IMR-90 (cell line): ENCODE data around the gene PGLYRP2. TPM values are rescaled to one million over a fixed set of nuclear protein-coding genes. Genes with fewer than 3 reads are reported as not detected.

Experiments used
- ATAC-seq: fragments of 200-7000 bp; cut with Tn5 transposase; 2 replicates; pipeline ENCODE4 v1.9.1; 2020; ENCODE audit warnings: low read depth, mild to moderate bottlenecking, moderate library complexity
- BruUV-seq: library from RNA; stranded (reverse); fragments of 400-500 nt; replicated peaks from 2 replicates; lab custom pipeline; 2021; lab: Mats Ljungman, UMichigan
- CTCF ChIA-PET: fragments of 300-600 bp; formaldehyde crosslinking; extraction: SDS; loops from one replicate; lab custom pipeline; 2021; ENCODE audit warnings: antibody characterized with exemption; lab: Yijun Ruan, JAX
- POLR2A ChIA-PET: fragments of 300-600 bp; sonication (Branson Sonifier 250); formaldehyde crosslinking; loops from one replicate; lab custom pipeline; 2022; ENCODE audit warnings: antibody characterized with exemption; ENCODE audit not compliant: unreplicated experiment; lab: Charles Lee
- DNase-seq: peaks from one replicate; pipeline ENCODE4 v3.0.0; 2013
- H2AFZ ChIP-seq: replicated peaks from 2 replicates; pipeline ENCODE3; 2013; ENCODE audit warnings: low read length, mild to moderate bottlenecking; ENCODE audit not compliant: poor library complexity
- H2AK5ac ChIP-seq: 2 replicates; pipeline ENCODE4 v1.6.1; 2013; ENCODE audit warnings: low read depth, low read length, inconsistent platforms
- H2AK9ac ChIP-seq: replicated peaks from 2 replicates; pipeline ENCODE3; 2013; ENCODE audit warnings: mild to moderate bottlenecking, low read depth, low read length, moderate library complexity; ENCODE audit not compliant: poor library complexity
- H2BK120ac ChIP-seq: 2 replicates; pipeline ENCODE4 v1.6.1; 2013; ENCODE audit warnings: low read depth, low read length, inconsistent platforms
- H2BK15ac ChIP-seq: 3 replicates; pipeline ENCODE4 v1.6.1; 2013; ENCODE audit warnings: low read depth, low read length, inconsistent platforms
- H2BK20ac ChIP-seq: 2 replicates; pipeline ENCODE4 v1.6.1; 2013; ENCODE audit warnings: low read depth, mild to moderate bottlenecking, inconsistent platforms, low read length, moderate library complexity
- H2BK5ac ChIP-seq: 2 replicates; pipeline ENCODE4 v1.6.1; 2013; ENCODE audit warnings: mild to moderate bottlenecking, low read depth, low read length, inconsistent platforms; ENCODE audit not compliant: poor library complexity, severe bottlenecking
- H3K14ac ChIP-seq: replicated peaks from 2 replicates; pipeline ENCODE4 v1.6.1; 2013; ENCODE audit warnings: low read depth, low read length, inconsistent platforms
- H3K18ac ChIP-seq: 2 replicates; pipeline ENCODE4 v1.6.1; 2013; ENCODE audit warnings: low read depth, low read length, control low read depth
- H3K23ac ChIP-seq: 2 replicates; pipeline ENCODE4 v1.6.1; 2013; ENCODE audit warnings: low read depth, low read length, inconsistent platforms
- H3K27ac ChIP-seq: 2 replicates; pipeline ENCODE4 v1.5.1; 2013; ENCODE audit warnings: mild to moderate bottlenecking, control low read depth, low read length; ENCODE audit not compliant: insufficient read depth
- H3K27me3 ChIP-seq: 2 replicates; pipeline ENCODE4 v1.6.1; 2013; ENCODE audit warnings: low read length; ENCODE audit not compliant: control insufficient read depth, insufficient read depth
- H3K36me3 ChIP-seq: 2 replicates; pipeline ENCODE4 v1.6.1; 2013; ENCODE audit warnings: low read length, mixed read lengths; ENCODE audit not compliant: control insufficient read depth, insufficient read depth
- H3K4ac ChIP-seq: 2 replicates; pipeline ENCODE4 v1.6.1; 2013; ENCODE audit warnings: low read depth, low read length, inconsistent platforms
- H3K4me1 ChIP-seq: 2 replicates; pipeline ENCODE4 v1.6.1; 2013; ENCODE audit warnings: low read length, mixed read lengths; ENCODE audit not compliant: control insufficient read depth, insufficient read depth
- H3K4me2 ChIP-seq: 2 replicates; pipeline ENCODE4 v1.6.1; 2013; ENCODE audit warnings: low read depth, mild to moderate bottlenecking, control low read depth, low read length, moderate library complexity
- H3K4me3 ChIP-seq: 2 replicates; pipeline ENCODE4 v1.5.1; 2013; ENCODE audit warnings: low read depth, mild to moderate bottlenecking, control low read depth, low read length, moderate library complexity; ENCODE audit not compliant: insufficient read depth
- H3K56ac ChIP-seq: 2 replicates; pipeline ENCODE4 v1.6.1; 2013; ENCODE audit warnings: low read length, inconsistent platforms; ENCODE audit not compliant: insufficient read depth; ENCODE audit errors: extremely low read depth
- H3K79me1 ChIP-seq, 2 experiments: 2 replicates each; pipeline ENCODE4 v1.6.1; 2013; ENCODE audit warnings: low read length in 2 of 2, inconsistent platforms in 1 of 2, low read depth in 1 of 2
- H3K9ac ChIP-seq: 2 replicates; pipeline ENCODE4 v1.6.1; 2013; ENCODE audit warnings: low read depth, low read length, control low read depth
- H3K9me1 ChIP-seq: 2 replicates; pipeline ENCODE4 v1.6.1; 2013; ENCODE audit warnings: low read length, inconsistent platforms; ENCODE audit not compliant: insufficient read depth
- H3K9me3 ChIP-seq: 2 replicates; pipeline ENCODE4 v1.6.1; 2013; ENCODE audit warnings: low read length; ENCODE audit not compliant: control insufficient read depth, insufficient read depth
- H4K20me1 ChIP-seq: 2 replicates; pipeline ENCODE4 v1.6.1; 2013; ENCODE audit warnings: low read length, inconsistent platforms; ENCODE audit not compliant: insufficient read depth
- H4K5ac ChIP-seq: 2 replicates; pipeline ENCODE4 v1.6.1; 2013; ENCODE audit warnings: mild to moderate bottlenecking, low read depth, low read length, control low read depth
- H4K8ac ChIP-seq, 2 experiments: 2 replicates each; pipeline ENCODE4 v1.6.1; 2013; ENCODE audit warnings: low read depth in 2 of 2, low read length in 2 of 2, control low read depth in 1 of 2, inconsistent platforms in 1 of 2
- H4K91ac ChIP-seq: 2 replicates; pipeline ENCODE4 v1.6.1; 2013; ENCODE audit warnings: low read depth, low read length, inconsistent platforms; ENCODE audit not compliant: insufficient read depth
- ELK1 ChIP-seq: fragments of 150-350 bp; IDR thresholded peaks from 2 replicates; pipeline ENCODE4 v1.6.1; 2016; ENCODE audit warnings: low read depth, mild to moderate bottlenecking, low read length, moderate library complexity, borderline replicate concordance
- NFE2L2 ChIP-seq: fragments of 150-350 bp; IDR thresholded peaks from 2 replicates; pipeline ENCODE4 v1.6.1; 2016; ENCODE audit warnings: low read depth, mild to moderate bottlenecking, low read length
- WGBS, 2 experiments: methylation state at CpG; one replicate each; pipeline versions ENCODE4 v1.1.5 to v1.1.7; 2013; ENCODE audit warnings: missing lambda C conversion rate in 2 of 2; ENCODE audit not compliant: insufficient read length in 1 of 2; ENCODE audit errors: extremely low coverage in 2 of 2; 5-methylcytosine and 5-hydroxymethylcytosine counted together
- dilution Hi-C: fragments of 300-500 bp; cut with HindIII; formaldehyde crosslinking; loops from one replicate; pipeline ENCODE4 v1.14.3; 2018; ENCODE audit warnings: low sequenced_read_pairs; ENCODE audit not compliant: unreplicated experiment
- in situ Hi-C: fragments of 300-500 bp; cut with MboI; formaldehyde crosslinking; loops from 3 replicates; pipeline ENCODE4 v1.14.3; 2019; ENCODE audit warnings: low sequenced_read_pairs, inconsistent platforms, mixed read lengths
- intact Hi-C: fragments of 100-400 bp; cut with micrococcal nuclease; formaldehyde crosslinking; loops from 2 replicates; pipeline ENCODE4 v1.10.0; 2022
- polyA plus RNA-seq, 3 experiments: library from polyadenylated mRNA; depleted of rRNA; stranded (reverse); fragments of >200 nt; gene quantifications; 2 replicates each; pipeline ENCODE4 v1.2.3, GENCODE V29; 2012; ENCODE audit warnings: low replicate concordance in 1 of 3
- total RNA-seq: library from RNA; depleted of rRNA; stranded (reverse); fragments of >200 nt; gene quantifications from 2 replicates; pipeline ENCODE4 v1.2.3, GENCODE V29; 2012
- TF ChIP-seq, protein P1 (sequence below): conservative IDR thresholded peaks from 2 replicates; pipeline ENCODE4 v1.5.1; 2012; ENCODE audit warnings: mild to moderate bottlenecking, low read depth, low read length, improper control_type of control experiment

PGLYRP2 gene
- total and polyA plus RNA-seq, 2 of the 4 experiments (the other 2 are of a cell fraction): not detected

DNA sequence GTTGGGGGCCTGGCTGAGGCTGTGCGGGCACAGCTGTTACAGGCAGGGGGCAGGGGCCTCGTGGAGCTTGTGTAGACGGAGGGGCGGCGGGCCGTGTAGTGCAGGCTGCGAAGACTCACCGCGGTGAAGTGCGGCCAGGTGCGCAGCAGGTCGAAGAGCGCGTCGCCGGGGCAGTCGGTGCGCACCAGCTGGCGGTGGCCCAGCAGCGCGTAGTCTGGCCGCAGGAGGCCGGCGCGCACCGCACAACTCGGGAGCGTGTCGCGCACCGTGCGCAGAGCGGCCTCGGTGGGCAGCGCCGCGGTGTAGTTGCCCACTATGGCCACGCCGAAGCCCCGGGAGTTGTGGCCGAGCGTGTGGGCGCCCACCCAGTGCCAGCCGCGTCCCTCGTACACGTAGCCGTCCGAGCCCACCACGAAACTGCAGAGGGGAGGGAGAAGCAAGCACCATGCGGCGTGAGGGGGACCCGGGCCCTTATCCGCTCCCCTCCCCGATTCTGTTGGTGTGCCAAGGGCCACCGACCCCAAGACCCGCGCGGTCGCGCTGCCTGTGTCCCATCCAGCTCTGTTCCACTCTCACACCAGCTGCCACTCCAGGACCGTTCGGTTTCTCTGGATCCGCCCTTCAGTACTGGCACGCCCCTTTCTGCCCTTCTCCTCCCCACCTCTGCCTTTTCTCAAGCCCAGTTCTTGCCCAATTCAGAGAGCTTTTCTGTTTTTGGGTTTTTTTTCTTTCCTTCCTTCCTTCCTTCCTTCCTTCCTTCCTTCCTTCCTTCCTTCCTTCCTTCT lies 9.6 kb downstream of the PGLYRP2 start:
- peak; percentile 44; the same call in 1 of the 2 replicates for ATAC-seq
- H2BK120ac ChIP-seq: no peak overlapping the region
- in situ Hi-C loops: loop anchor here (5.0 kb wide), 1 partner anchor 83 kb away; no protein-coding TSS in a partner anchor
- peak overlapping the region; percentile 63 for H2AFZ ChIP-seq
- peaks cover 18% of the 10 kb centered on the region for H3K27me3 ChIP-seq
- TF ChIP-seq NFE2L2 (no peak), ELK1 (no peak)
- TF ChIP-seq, protein P1, sequence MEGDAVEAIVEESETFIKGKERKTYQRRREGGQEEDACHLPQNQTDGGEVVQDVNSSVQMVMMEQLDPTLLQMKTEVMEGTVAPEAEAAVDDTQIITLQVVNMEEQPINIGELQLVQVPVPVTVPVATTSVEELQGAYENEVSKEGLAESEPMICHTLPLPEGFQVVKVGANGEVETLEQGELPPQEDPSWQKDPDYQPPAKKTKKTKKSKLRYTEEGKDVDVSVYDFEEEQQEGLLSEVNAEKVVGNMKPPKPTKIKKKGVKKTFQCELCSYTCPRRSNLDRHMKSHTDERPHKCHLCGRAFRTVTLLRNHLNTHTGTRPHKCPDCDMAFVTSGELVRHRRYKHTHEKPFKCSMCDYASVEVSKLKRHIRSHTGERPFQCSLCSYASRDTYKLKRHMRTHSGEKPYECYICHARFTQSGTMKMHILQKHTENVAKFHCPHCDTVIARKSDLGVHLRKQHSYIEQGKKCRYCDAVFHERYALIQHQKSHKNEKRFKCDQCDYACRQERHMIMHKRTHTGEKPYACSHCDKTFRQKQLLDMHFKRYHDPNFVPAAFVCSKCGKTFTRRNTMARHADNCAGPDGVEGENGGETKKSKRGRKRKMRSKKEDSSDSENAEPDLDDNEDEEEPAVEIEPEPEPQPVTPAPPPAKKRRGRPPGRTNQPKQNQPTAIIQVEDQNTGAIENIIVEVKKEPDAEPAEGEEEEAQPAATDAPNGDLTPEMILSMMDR: no peak
- no peaks in the 10 kb centered on the region for H3K79me1 ChIP-seq
- no peak overlapping the region for H3K4me3 ChIP-seq
- no peak overlapping the region for H2AK9ac ChIP-seq
- H4K5ac ChIP-seq: no peak overlapping the region
- no peak overlapping the region for H3K4ac ChIP-seq
- 4% methylated on average over 45 of the region's 65 CpGs; no CpG with 5 or more reads in 1 of the 2 experiments for WGBS, 2 experiments
- no peak overlapping the region for H2AK5ac ChIP-seq
- no peak for DNase-seq
- CTCF ChIA-PET: no interaction called here
- dilution Hi-C loops: no loop called here
- H3K9me1 ChIP-seq: no peaks in the 10 kb centered on the region
- POLR2A ChIA-PET: interaction anchor here (0.5 kb wide), 1 partner anchor 64 kb away, joined by 4 read pairs; no protein-coding TSS in a partner anchor
- no peak overlapping the region for H3K23ac ChIP-seq
- no peak overlapping the region for H3K56ac ChIP-seq
- H4K20me1 ChIP-seq: no peaks in the 10 kb centered on the region
- H2BK20ac ChIP-seq: no peak overlapping the region
- no peaks in the 10 kb centered on the region for H3K36me3 ChIP-seq
- H2BK5ac ChIP-seq: no peak overlapping the region
- no peak overlapping the region for H3K9ac ChIP-seq
- H3K4me1 ChIP-seq: no peaks in the 10 kb centered on the region; the same call in 1 of the 2 replicates
- H3K9me3 ChIP-seq: no peaks in the 10 kb centered on the region
- no peak overlapping the region for H2BK15ac ChIP-seq
- no peak overlapping the region for H3K18ac ChIP-seq
- no peak overlapping the region for H4K91ac ChIP-seq
- no peak overlapping the region for H4K8ac ChIP-seq
- H3K14ac ChIP-seq: no peak overlapping the region
- BruUV-seq: no TSS peak
- H3K4me2 ChIP-seq: peak overlapping the region; percentile 40; the same call in 1 of the 2 replicates
- intact Hi-C loops: no loop called here
- H3K27ac ChIP-seq: no peak overlapping the region
